C4-2B (cell line): Measurements from ENCODE around the gene QKI.

ENCODE experiments used
- CTCF ChIP-seq: fragments of 450-650 bp; conservative IDR thresholded peaks from 2 replicates; pipeline ENCODE4 v1.5.1; 2017; ENCODE audit warnings: mild to moderate bottlenecking
- ZFX ChIP-seq: fragments of 450-650 bp; IDR thresholded peaks from 2 replicates; pipeline ENCODE4 v1.6.1; 2017

GRCh38 chr6:163530406-163530805 is 115.9 kb downstream of the QKI start:
- TF ChIP-seq CTCF (no peak), ZFX (no peak)
